Activated effector memory CD4-positive, alpha-beta T cell treated with Interleukin-2 at 50 U/mL for 16 hours (primary cell): ENCODE results near the gene DMRT3.
"Not testable (repeated sequence)": the region's sequence is repeated elsewhere in the genome, so short reads cannot be mapped to it uniquely, and the experiment has no call there.

Experiments used
- DNase-seq: peaks from one replicate; pipeline ENCODE4 v3.0.0-alpha.2; 2020

Gene DMRT3

GRCh38 chr9:971901-972500 lies 4.5 kb upstream of the DMRT3 start:
- no peak for DNase-seq

- DNase-seq: no peak
These were observed 3.8 kb upstream of the DMRT3 start for GRCh38 chr9:972501-973294.

- DNase-seq: no peak
These were observed 3.1 kb upstream of the DMRT3 start for GRCh38 chr9:973295-973834.

GRCh38 chr9:974031-974995 lies 2.1 kb upstream of the DMRT3 start:
- DNase-seq: no peak

- no peak for DNase-seq
These were observed 1.3 kb upstream of the DMRT3 start for GRCh38 chr9:974996-975739.

GRCh38 chr9:975740-976257 lies 656 bp upstream of the DMRT3 start:
- no peak for DNase-seq

- DNase-seq: no peak
These were observed 735 bp downstream of the DMRT3 start for GRCh38 chr9:976943-977837.

GRCh38 chr9:977838-978830 lies 1.7 kb downstream of the DMRT3 start:
- DNase-seq: no peak

GRCh38 chr9:979983-980382 lies 3.5 kb downstream of the DMRT3 start:
- DNase-seq: no peak

GRCh38 chr9:980640-981039 lies 4.2 kb downstream of the DMRT3 start:
- DNase-seq: no peak

GRCh38 chr9:981491-981898 lies 5.0 kb downstream of the DMRT3 start:
- DNase-seq: no peak

- no peak for DNase-seq
These were observed 6.2 kb downstream of the DMRT3 start for GRCh38 chr9:982394-983230.

- no peak for DNase-seq
These were observed 17.6 kb downstream of the DMRT3 start for GRCh38 chr9:994005-994404.

GRCh38 chr9:995192-995591 lies 18.7 kb downstream of the DMRT3 start:
- DNase-seq: no peak

GRCh38 chr9:995781-996180 lies 19.3 kb downstream of the DMRT3 start:
- no peak for DNase-seq

GRCh38 chr9:998299-999110 lies 22.1 kb downstream of the DMRT3 start:
- DNase-seq: not testable (repeated sequence)

- no peak for DNase-seq
These were observed 25.4 kb downstream of the DMRT3 start for GRCh38 chr9:1001838-1002237.

- DNase-seq: no peak
These were observed 26.2 kb downstream of the DMRT3 start for GRCh38 chr9:1002678-1003077.
